Measurements from ENCODE around the gene AK9.

Gene AK9

GRCh38 chr6:109623288-109623687, 67.7 kb downstream of the AK9 start:
- H3K27ac ChIP-seq (ENCODE audit: low read depth, low read length, poor library complexity, severe bottlenecking): no peak overlapping the region
- H3K9me3 ChIP-seq (ENCODE audit: low read length): no peaks in the 10 kb centered on the region
- H3K27me3 ChIP-seq (ENCODE audit: insufficient read depth, low read length): no peaks in the 10 kb centered on the region
- H3K9ac ChIP-seq (ENCODE audit: low read length): no peak overlapping the region
- H3F3A ChIP-seq (ENCODE audit: insufficient read depth, low read length): no peaks in the 10 kb centered on the region
- H3K4me2 ChIP-seq (ENCODE audit: low read length): no peak overlapping the region
- peaks cover 2% of the 10 kb centered on the region for H3K4me1 ChIP-seq (ENCODE audit: insufficient read depth, low read length, severe bottlenecking)
- no peak overlapping the region for H2AFZ ChIP-seq (ENCODE audit: low read length)
- no peaks in the 10 kb centered on the region for H4K20me1 ChIP-seq (ENCODE audit: insufficient read depth, low read length)
- H3K4me3 ChIP-seq (ENCODE audit: low read depth, low read length, poor library complexity, severe bottlenecking): no peak overlapping the region
- no peaks in the 10 kb centered on the region for H3K36me3 ChIP-seq (ENCODE audit: insufficient read depth, low read length)
- H3K79me2 ChIP-seq (ENCODE audit: insufficient read depth, low read length): no peaks in the 10 kb centered on the region
- H3K9me2 ChIP-seq (ENCODE audit: low read depth, low read length): no peaks in the 10 kb centered on the region
- no peak for TF ChIP-seq EZH2 (IDR thresholded peaks at IDR 0.05; ENCODE audit: borderline replicate concordance, low read length)
- no peak for TF ChIP-seq CTCF (IDR thresholded peaks at IDR 0.05; ENCODE audit: low read length)

GRCh38 chr6:109612268-109612667, 78.7 kb downstream of the AK9 start:
- Histone ChIP-seq H3K27ac (ENCODE audit: low read depth, low read length, poor library complexity, severe bottlenecking) (no peak overlapping the region), H3K36me3 (ENCODE audit: insufficient read depth, low read length) (no peaks in the 10 kb centered on the region), H4K20me1 (ENCODE audit: insufficient read depth, low read length) (no peaks in the 10 kb centered on the region), H3K79me2 (ENCODE audit: insufficient read depth, low read length) (no peaks in the 10 kb centered on the region), H3K9me2 (ENCODE audit: low read depth, low read length) (no peaks in the 10 kb centered on the region), H2AFZ (ENCODE audit: low read length) (no peak overlapping the region), H3K4me3 (ENCODE audit: low read depth, low read length, poor library complexity, severe bottlenecking) (no peak overlapping the region), H3K9ac (ENCODE audit: low read length) (no peak overlapping the region), H3K27me3 (ENCODE audit: insufficient read depth, low read length) (no peaks in the 10 kb centered on the region), H3K9me3 (ENCODE audit: low read length) (no peaks in the 10 kb centered on the region), H3K4me2 (ENCODE audit: low read length) (no peak overlapping the region), H3K4me1 (ENCODE audit: insufficient read depth, low read length, severe bottlenecking) (no peaks in the 10 kb centered on the region), H3F3A (ENCODE audit: insufficient read depth, low read length) (no peaks in the 10 kb centered on the region)
- no peak for TF ChIP-seq EZH2 (IDR thresholded peaks at IDR 0.05; ENCODE audit: borderline replicate concordance, low read length)
- TF ChIP-seq CTCF (IDR thresholded peaks at IDR 0.05; ENCODE audit: low read length): no peak

GRCh38 chr6:109611502-109611901, 79.5 kb downstream of the AK9 start:
- Histone ChIP-seq H3K27me3 (ENCODE audit: insufficient read depth, low read length) (no peaks in the 10 kb centered on the region), H3K79me2 (ENCODE audit: insufficient read depth, low read length) (no peaks in the 10 kb centered on the region), H3K9me3 (ENCODE audit: low read length) (no peaks in the 10 kb centered on the region), H3K4me1 (ENCODE audit: insufficient read depth, low read length, severe bottlenecking) (no peaks in the 10 kb centered on the region), H3K9ac (ENCODE audit: low read length) (no peak overlapping the region), H3K4me3 (ENCODE audit: low read depth, low read length, poor library complexity, severe bottlenecking) (no peak overlapping the region), H3K27ac (ENCODE audit: low read depth, low read length, poor library complexity, severe bottlenecking) (no peak overlapping the region), H3F3A (ENCODE audit: insufficient read depth, low read length) (no peaks in the 10 kb centered on the region), H2AFZ (ENCODE audit: low read length) (no peak overlapping the region), H3K9me2 (ENCODE audit: low read depth, low read length) (no peaks in the 10 kb centered on the region), H4K20me1 (ENCODE audit: insufficient read depth, low read length) (no peaks in the 10 kb centered on the region), H3K4me2 (ENCODE audit: low read length) (no peak overlapping the region), H3K36me3 (ENCODE audit: insufficient read depth, low read length) (no peaks in the 10 kb centered on the region)
- TF ChIP-seq EZH2 (IDR thresholded peaks at IDR 0.05; ENCODE audit: borderline replicate concordance, low read length): no peak
- TF ChIP-seq CTCF (IDR thresholded peaks at IDR 0.05; ENCODE audit: low read length): no peak
